Panc1 (cell line): Measurements from ENCODE around the gene ANKH.

Experiments
- CTCF ChIP-seq: fragments of 450-650 bp; IDR thresholded peaks from 2 replicates; pipeline ENCODE4 v1.5.1; 2017; ENCODE audit warnings: mild to moderate bottlenecking
- POLR2AphosphoS5 ChIP-seq: IDR thresholded peaks from 2 replicates; pipeline ENCODE4 v1.6.1; 2012; ENCODE audit warnings: mild to moderate bottlenecking, low read depth, low read length, moderate library complexity

- TF ChIP-seq CTCF (no peak), POLR2AphosphoS5 (no peak)
Measured at GRCh38 chr5:14812166-14812565, 59.4 kb downstream of the ANKH start.
